Measurements from ENCODE around the gene BCL6.

DNA sequence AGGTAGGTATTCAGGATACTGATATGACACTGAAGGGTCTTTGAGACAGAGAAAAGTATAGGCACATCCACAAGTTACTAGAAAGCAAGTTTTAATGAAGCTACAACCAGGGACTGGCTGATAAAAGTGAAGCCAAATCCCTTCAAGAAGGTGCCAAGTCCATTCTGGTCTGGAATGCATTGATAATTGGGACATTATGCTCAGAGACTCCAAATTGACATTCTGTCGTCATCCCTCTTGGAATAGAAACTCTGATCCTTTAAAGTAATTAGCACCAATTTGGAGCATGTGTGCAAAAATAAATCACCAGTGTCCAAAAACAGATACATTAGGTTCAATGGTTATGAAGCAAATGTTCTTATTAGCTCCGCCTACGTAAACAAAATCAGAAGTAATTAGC lies 47.3 kb upstream of the BCL6 start:
- no peak for TF ChIP-seq SRF (IDR thresholded peaks at IDR 0.05; ENCODE audit: low read depth, low read length)
- no peak for TF ChIP-seq RAD21 (IDR thresholded peaks at IDR 0.05 in 1 of 2, conservative IDR thresholded peaks at IDR 0.05 in 1 of 2; ENCODE audit: low read depth in 2 of 2, low read length in 2 of 2)
- TF ChIP-seq, protein P1, sequence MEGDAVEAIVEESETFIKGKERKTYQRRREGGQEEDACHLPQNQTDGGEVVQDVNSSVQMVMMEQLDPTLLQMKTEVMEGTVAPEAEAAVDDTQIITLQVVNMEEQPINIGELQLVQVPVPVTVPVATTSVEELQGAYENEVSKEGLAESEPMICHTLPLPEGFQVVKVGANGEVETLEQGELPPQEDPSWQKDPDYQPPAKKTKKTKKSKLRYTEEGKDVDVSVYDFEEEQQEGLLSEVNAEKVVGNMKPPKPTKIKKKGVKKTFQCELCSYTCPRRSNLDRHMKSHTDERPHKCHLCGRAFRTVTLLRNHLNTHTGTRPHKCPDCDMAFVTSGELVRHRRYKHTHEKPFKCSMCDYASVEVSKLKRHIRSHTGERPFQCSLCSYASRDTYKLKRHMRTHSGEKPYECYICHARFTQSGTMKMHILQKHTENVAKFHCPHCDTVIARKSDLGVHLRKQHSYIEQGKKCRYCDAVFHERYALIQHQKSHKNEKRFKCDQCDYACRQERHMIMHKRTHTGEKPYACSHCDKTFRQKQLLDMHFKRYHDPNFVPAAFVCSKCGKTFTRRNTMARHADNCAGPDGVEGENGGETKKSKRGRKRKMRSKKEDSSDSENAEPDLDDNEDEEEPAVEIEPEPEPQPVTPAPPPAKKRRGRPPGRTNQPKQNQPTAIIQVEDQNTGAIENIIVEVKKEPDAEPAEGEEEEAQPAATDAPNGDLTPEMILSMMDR (IDR thresholded peaks at IDR 0.05; ENCODE audit: control extremely low read depth in 1 of 3, insufficient read depth in 1 of 3, low read depth in 1 of 3, low read length in 3 of 3), result no peak
- no peak for TF ChIP-seq SIN3A (conservative IDR thresholded peaks at IDR 0.05 in 1 of 2, IDR thresholded peaks at IDR 0.05 in 1 of 2; ENCODE audit: low read depth in 1 of 2, low read length in 2 of 2)
- no peak for TF ChIP-seq MAFK (IDR thresholded peaks at IDR 0.05; ENCODE audit: low read depth, low read length)
- TF ChIP-seq CREB1 (IDR thresholded peaks at IDR 0.05), result no peak
- no peak for TF ChIP-seq SUZ12 (IDR thresholded peaks at IDR 0.05; ENCODE audit: low read length)
- no peak for TF ChIP-seq EP300 (IDR thresholded peaks at IDR 0.05; ENCODE audit: borderline replicate concordance in 1 of 2, low read depth in 2 of 2, low read length in 2 of 2)
- no peak for TF ChIP-seq HDAC2 (IDR thresholded peaks at IDR 0.05; ENCODE audit: borderline replicate concordance in 1 of 2, low read depth in 2 of 2, low read length in 2 of 2)
- TF ChIP-seq EGR1 (IDR thresholded peaks at IDR 0.05; ENCODE audit: borderline replicate concordance, low read depth, low read length), result no peak
- TF ChIP-seq SP2 (IDR thresholded peaks at IDR 0.05; ENCODE audit: low read length), result no peak
- no peak for TF ChIP-seq POLR2A (IDR thresholded peaks at IDR 0.05; ENCODE audit: control extremely low read depth in 1 of 2, low read depth in 2 of 2, low read length in 2 of 2)
- no peak for TF ChIP-seq BRCA1 (IDR thresholded peaks at IDR 0.05; ENCODE audit: low read depth, low read length)
